IMR-90 (cell line): ENCODE results near the gene IFIH1. TPM values are rescaled to one million over a fixed set of nuclear protein-coding genes. Genes with fewer than 3 reads are reported as not detected.
A peak's percentile ranks its signal among the peaks of the same experiment; 100 is the strongest.

Experiments
- ATAC-seq: fragments of 200-7000 bp; cut with Tn5 transposase; 2 replicates; pipeline ENCODE4 v1.9.1; 2020; ENCODE audit warnings: low read depth, mild to moderate bottlenecking, moderate library complexity
- BruUV-seq: library from RNA; stranded (reverse); fragments of 400-500 nt; replicated peaks from 2 replicates; lab custom pipeline; 2021; lab: Mats Ljungman, UMichigan
- CTCF ChIA-PET: fragments of 300-600 bp; formaldehyde crosslinking; extraction: SDS; loops from one replicate; lab custom pipeline; 2021; ENCODE audit warnings: antibody characterized with exemption; lab: Yijun Ruan, JAX
- POLR2A ChIA-PET: fragments of 300-600 bp; sonication (Branson Sonifier 250); formaldehyde crosslinking; loops from one replicate; lab custom pipeline; 2022; ENCODE audit warnings: antibody characterized with exemption; ENCODE audit not compliant: unreplicated experiment; lab: Charles Lee
- DNase-seq: peaks from one replicate; pipeline ENCODE4 v3.0.0; 2013
- H2AFZ ChIP-seq: replicated peaks from 2 replicates; pipeline ENCODE3; 2013; ENCODE audit warnings: low read length, mild to moderate bottlenecking; ENCODE audit not compliant: poor library complexity
- H2AK5ac ChIP-seq: 2 replicates; pipeline ENCODE4 v1.6.1; 2013; ENCODE audit warnings: low read depth, low read length, inconsistent platforms
- H2AK9ac ChIP-seq: replicated peaks from 2 replicates; pipeline ENCODE3; 2013; ENCODE audit warnings: mild to moderate bottlenecking, low read depth, low read length, moderate library complexity; ENCODE audit not compliant: poor library complexity
- H2BK120ac ChIP-seq: 2 replicates; pipeline ENCODE4 v1.6.1; 2013; ENCODE audit warnings: low read depth, low read length, inconsistent platforms
- H2BK15ac ChIP-seq: 3 replicates; pipeline ENCODE4 v1.6.1; 2013; ENCODE audit warnings: low read depth, low read length, inconsistent platforms
- H2BK20ac ChIP-seq: 2 replicates; pipeline ENCODE4 v1.6.1; 2013; ENCODE audit warnings: low read depth, mild to moderate bottlenecking, inconsistent platforms, low read length, moderate library complexity
- H2BK5ac ChIP-seq: 2 replicates; pipeline ENCODE4 v1.6.1; 2013; ENCODE audit warnings: mild to moderate bottlenecking, low read depth, low read length, inconsistent platforms; ENCODE audit not compliant: poor library complexity, severe bottlenecking
- H3K14ac ChIP-seq: replicated peaks from 2 replicates; pipeline ENCODE4 v1.6.1; 2013; ENCODE audit warnings: low read depth, low read length, inconsistent platforms
- H3K18ac ChIP-seq: 2 replicates; pipeline ENCODE4 v1.6.1; 2013; ENCODE audit warnings: low read depth, low read length, control low read depth
- H3K23ac ChIP-seq: 2 replicates; pipeline ENCODE4 v1.6.1; 2013; ENCODE audit warnings: low read depth, low read length, inconsistent platforms
- H3K27ac ChIP-seq: 2 replicates; pipeline ENCODE4 v1.5.1; 2013; ENCODE audit warnings: mild to moderate bottlenecking, control low read depth, low read length; ENCODE audit not compliant: insufficient read depth
- H3K27me3 ChIP-seq: 2 replicates; pipeline ENCODE4 v1.6.1; 2013; ENCODE audit warnings: low read length; ENCODE audit not compliant: control insufficient read depth, insufficient read depth
- H3K36me3 ChIP-seq: 2 replicates; pipeline ENCODE4 v1.6.1; 2013; ENCODE audit warnings: low read length, mixed read lengths; ENCODE audit not compliant: control insufficient read depth, insufficient read depth
- H3K4ac ChIP-seq: 2 replicates; pipeline ENCODE4 v1.6.1; 2013; ENCODE audit warnings: low read depth, low read length, inconsistent platforms
- H3K4me1 ChIP-seq: 2 replicates; pipeline ENCODE4 v1.6.1; 2013; ENCODE audit warnings: low read length, mixed read lengths; ENCODE audit not compliant: control insufficient read depth, insufficient read depth
- H3K4me2 ChIP-seq: 2 replicates; pipeline ENCODE4 v1.6.1; 2013; ENCODE audit warnings: low read depth, mild to moderate bottlenecking, control low read depth, low read length, moderate library complexity
- H3K4me3 ChIP-seq: 2 replicates; pipeline ENCODE4 v1.5.1; 2013; ENCODE audit warnings: low read depth, mild to moderate bottlenecking, control low read depth, low read length, moderate library complexity; ENCODE audit not compliant: insufficient read depth
- H3K56ac ChIP-seq: 2 replicates; pipeline ENCODE4 v1.6.1; 2013; ENCODE audit warnings: low read length, inconsistent platforms; ENCODE audit not compliant: insufficient read depth; ENCODE audit errors: extremely low read depth
- H3K79me1 ChIP-seq, 2 experiments: 2 replicates each; pipeline ENCODE4 v1.6.1; 2013; ENCODE audit warnings: low read length in 2 of 2, inconsistent platforms in 1 of 2, low read depth in 1 of 2
- H3K9ac ChIP-seq: 2 replicates; pipeline ENCODE4 v1.6.1; 2013; ENCODE audit warnings: low read depth, low read length, control low read depth
- H3K9me1 ChIP-seq: 2 replicates; pipeline ENCODE4 v1.6.1; 2013; ENCODE audit warnings: low read length, inconsistent platforms; ENCODE audit not compliant: insufficient read depth
- H3K9me3 ChIP-seq: 2 replicates; pipeline ENCODE4 v1.6.1; 2013; ENCODE audit warnings: low read length; ENCODE audit not compliant: control insufficient read depth, insufficient read depth
- H4K20me1 ChIP-seq: 2 replicates; pipeline ENCODE4 v1.6.1; 2013; ENCODE audit warnings: low read length, inconsistent platforms; ENCODE audit not compliant: insufficient read depth
- H4K5ac ChIP-seq: 2 replicates; pipeline ENCODE4 v1.6.1; 2013; ENCODE audit warnings: mild to moderate bottlenecking, low read depth, low read length, control low read depth
- H4K8ac ChIP-seq, 2 experiments: 2 replicates each; pipeline ENCODE4 v1.6.1; 2013; ENCODE audit warnings: low read depth in 2 of 2, low read length in 2 of 2, control low read depth in 1 of 2, inconsistent platforms in 1 of 2
- H4K91ac ChIP-seq: 2 replicates; pipeline ENCODE4 v1.6.1; 2013; ENCODE audit warnings: low read depth, low read length, inconsistent platforms; ENCODE audit not compliant: insufficient read depth
- MAFK ChIP-seq: IDR thresholded peaks from 2 replicates; pipeline ENCODE4 v1.6.1; 2012; ENCODE audit warnings: low read depth, low read length, improper control_type of control experiment
- WGBS, 2 experiments: methylation state at CpG; one replicate each; pipeline versions ENCODE4 v1.1.5 to v1.1.7; 2013; ENCODE audit warnings: missing lambda C conversion rate in 2 of 2; ENCODE audit not compliant: insufficient read length in 1 of 2; ENCODE audit errors: extremely low coverage in 2 of 2; 5-methylcytosine and 5-hydroxymethylcytosine counted together
- dilution Hi-C: fragments of 300-500 bp; cut with HindIII; formaldehyde crosslinking; loops from one replicate; pipeline ENCODE4 v1.14.3; 2018; ENCODE audit warnings: low sequenced_read_pairs; ENCODE audit not compliant: unreplicated experiment
- in situ Hi-C: fragments of 300-500 bp; cut with MboI; formaldehyde crosslinking; loops from 3 replicates; pipeline ENCODE4 v1.14.3; 2019; ENCODE audit warnings: low sequenced_read_pairs, inconsistent platforms, mixed read lengths
- intact Hi-C: fragments of 100-400 bp; cut with micrococcal nuclease; formaldehyde crosslinking; loops from 2 replicates; pipeline ENCODE4 v1.10.0; 2022
- polyA plus RNA-seq, 3 experiments: library from polyadenylated mRNA; depleted of rRNA; stranded (reverse); fragments of >200 nt; gene quantifications; 2 replicates each; pipeline ENCODE4 v1.2.3, GENCODE V29; 2012; ENCODE audit warnings: low replicate concordance in 1 of 3
- total RNA-seq: library from RNA; depleted of rRNA; stranded (reverse); fragments of >200 nt; gene quantifications from 2 replicates; pipeline ENCODE4 v1.2.3, GENCODE V29; 2012
- TF ChIP-seq, protein P1 (sequence below): fragments of 150-350 bp; IDR thresholded peaks from 2 replicates; pipeline ENCODE4 v1.6.1; 2017; ENCODE audit warnings: mild to moderate bottlenecking, antibody characterized with exemption, low read length, low read depth

The IFIH1 gene
- total and polyA plus RNA-seq, 2 of the 4 experiments (the other 2 are of a cell fraction): 1.3 to 1.4 TPM

DNA sequence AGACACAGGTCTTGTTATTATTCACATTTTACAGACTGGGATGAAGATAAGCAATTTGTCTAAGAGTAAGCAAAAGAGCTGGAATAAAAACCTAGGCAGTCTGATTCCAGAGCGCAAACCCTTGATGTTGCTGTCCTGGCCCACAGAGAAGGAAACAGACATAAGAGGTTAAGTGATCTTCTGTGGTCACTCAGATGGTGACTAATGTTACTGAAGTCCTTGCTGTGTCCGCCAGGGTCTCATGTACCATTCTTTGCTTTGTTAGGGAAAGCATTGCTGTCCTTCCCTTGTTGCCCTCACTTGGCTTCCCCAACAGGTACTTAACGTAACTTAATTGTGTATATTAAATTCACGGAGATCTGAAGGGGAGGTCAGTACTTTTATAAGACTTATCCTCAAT is 60.3 kb downstream of the IFIH1 start:
- H3K4me2 ChIP-seq: no peak overlapping the region
- no peak overlapping the region for H3K4me3 ChIP-seq
- ChIA-PET CTCF (interaction anchor here (0.6 kb wide), 1 partner anchor 308 kb away, joined by 4 read pairs; no protein-coding TSS in a partner anchor), POLR2A (no interaction called here)
- no peaks in the 10 kb centered on the region for H3K36me3 ChIP-seq
- BruUV-seq: no TSS peak
- H2BK120ac ChIP-seq: peak overlapping the region; percentile 11; the same call in 1 of the 2 replicates
- ATAC-seq: no peak
- no peak overlapping the region for H2AFZ ChIP-seq
- peak overlapping the region; percentile 17 for H2BK5ac ChIP-seq
- peak; percentile 24 for DNase-seq
- H3K4me1 ChIP-seq: peaks cover 4% of the 10 kb centered on the region
- H2AK5ac ChIP-seq: no peak overlapping the region; the same call in 1 of the 2 replicates
- H3K9me3 ChIP-seq: no peaks in the 10 kb centered on the region; the same call in 1 of the 2 replicates
- H4K91ac ChIP-seq: no peak overlapping the region
- no peak overlapping the region for H2AK9ac ChIP-seq
- in situ Hi-C loops: no loop called here
- intact Hi-C loops: no loop called here
- H4K20me1 ChIP-seq: no peaks in the 10 kb centered on the region
- H4K8ac ChIP-seq: no peak overlapping the region
- peak overlapping the region; percentile 19; the same call in 1 of the 2 replicates for H3K18ac ChIP-seq
- H3K4ac ChIP-seq: peak overlapping the region; percentile 49
- H3K27me3 ChIP-seq: no peaks in the 10 kb centered on the region
- WGBS, 2 experiments: 86% methylated on average over 1 of the region's 4 CpGs; no CpG with 5 or more reads in 1 of the 2 experiments
- H3K9me1 ChIP-seq: no peaks in the 10 kb centered on the region; the same call in 1 of the 2 replicates
- 0 out of 2 replicates have a peak overlapping the region, but pooled peaks have one; percentile 16 for H3K14ac ChIP-seq
- H4K5ac ChIP-seq: no peak overlapping the region
- peak overlapping the region; percentile 26; the same call in 2 of the 3 replicates for H2BK15ac ChIP-seq
- no peak overlapping the region for H2BK20ac ChIP-seq
- dilution Hi-C loops: no loop called here
- H3K27ac ChIP-seq: no peak overlapping the region
- no peaks in the 10 kb centered on the region for H3K79me1 ChIP-seq
- no peak overlapping the region for H3K56ac ChIP-seq
- H3K23ac ChIP-seq: no peak overlapping the region
- TF ChIP-seq, protein P1, sequence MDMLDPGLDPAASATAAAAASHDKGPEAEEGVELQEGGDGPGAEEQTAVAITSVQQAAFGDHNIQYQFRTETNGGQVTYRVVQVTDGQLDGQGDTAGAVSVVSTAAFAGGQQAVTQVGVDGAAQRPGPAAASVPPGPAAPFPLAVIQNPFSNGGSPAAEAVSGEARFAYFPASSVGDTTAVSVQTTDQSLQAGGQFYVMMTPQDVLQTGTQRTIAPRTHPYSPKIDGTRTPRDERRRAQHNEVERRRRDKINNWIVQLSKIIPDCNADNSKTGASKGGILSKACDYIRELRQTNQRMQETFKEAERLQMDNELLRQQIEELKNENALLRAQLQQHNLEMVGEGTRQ: no peak
- no peak for TF ChIP-seq MAFK
- no peak overlapping the region for H3K9ac ChIP-seq
